ENCODE data around the gene GHR. TPM values are rescaled to one million over a fixed set of nuclear protein-coding genes. Genes with fewer than 3 reads are reported as not detected.

Gene GHR
- total and polyA plus RNA-seq, 2 of the 8 experiments (the other 6 are each of a cell fraction or from before 2014, with no cell fraction given), result 0.15 to 0.19 TPM

GRCh38 chr5:42640835-42641234 lies 217.6 kb downstream of the GHR start:
- H2BK15ac ChIP-seq (ENCODE audit: low read length), result no peak overlapping the region
- H3K79me2 ChIP-seq (ENCODE audit: control insufficient read depth in 1 of 2, insufficient read depth in 2 of 2, low read length in 2 of 2), result no peaks in the 10 kb centered on the region
- no peak overlapping the region for H3K14ac ChIP-seq (ENCODE audit: insufficient read length)
- H4K91ac ChIP-seq (replicated peaks; ENCODE audit: insufficient read length, low read length), result no peak overlapping the region
- H2BK20ac ChIP-seq (ENCODE audit: low read length), result no peak overlapping the region
- no peak overlapping the region for H3K18ac ChIP-seq (ENCODE audit: extremely low read depth, low read length)
- H3K56ac ChIP-seq (replicated peaks; ENCODE audit: insufficient read length, low read depth, low read length), result no peak overlapping the region
- H2BK5ac ChIP-seq (ENCODE audit: low read depth, low read length), result no peak overlapping the region
- no peak overlapping the region for H4K5ac ChIP-seq (ENCODE audit: insufficient read length, low read depth, low read length)
- ChIA-PET POLR2A (ENCODE audit: partially characterized antibody) (no interaction called here), CTCF (ENCODE audit: partially characterized antibody) (interaction anchor here (1.0 kb wide), 1 partner anchor 19 kb away, joined by 3 read pairs; no protein-coding TSS in a partner anchor)
- no peak overlapping the region for H2BK12ac ChIP-seq (ENCODE audit: low read depth, low read length)
- no peaks in the 10 kb centered on the region for H3K4me1 ChIP-seq (replicated peaks in 1 of 4; ENCODE audit: control insufficient read depth in 3 of 4, insufficient read depth in 4 of 4, low read length in 3 of 4)
- no peaks in the 10 kb centered on the region for H3K36me3 ChIP-seq (ENCODE audit: control insufficient read depth in 2 of 4, insufficient read depth in 4 of 4, low read length in 3 of 4)
- H3K23ac ChIP-seq (ENCODE audit: insufficient read length), result no peak overlapping the region
- DNase-seq (ENCODE audit: low read depth in 1 of 2, low spot score in 2 of 2) (no peak), FAIRE-seq (no peak)
- no peak overlapping the region for H4K8ac ChIP-seq (ENCODE audit: extremely low read depth, insufficient read depth, low read length)
- no peaks in the 10 kb centered on the region for H3K27me3 ChIP-seq (replicated peaks in 1 of 4; ENCODE audit: control insufficient read depth in 3 of 4, extremely low read depth in 1 of 4, insufficient read depth in 3 of 4, low read length in 3 of 4)
- no peak overlapping the region for H2BK120ac ChIP-seq (replicated peaks; ENCODE audit: low read depth, low read length)
- H3K4me2 ChIP-seq (ENCODE audit: insufficient read depth in 1 of 2, low read depth in 2 of 2, low read length in 2 of 2), result no peak overlapping the region
- H3K79me1 ChIP-seq (ENCODE audit: low read depth, low read length), result no peaks in the 10 kb centered on the region
- H3K27ac ChIP-seq (ENCODE audit: low read depth, low read length), result no peak overlapping the region
- no peak overlapping the region for H3K4me3 ChIP-seq (ENCODE audit: extremely low read depth in 1 of 4, insufficient read depth in 2 of 4, low read depth in 3 of 4, low read length in 4 of 4)
- 84% methylated on average over 2 of the region's 2 CpGs; no CpG with 5 or more reads in 1 of the 2 experiments for WGBS, 2 experiments (ENCODE audit: extremely low coverage in 1 of 2, insufficient coverage in 1 of 2, insufficient read length in 1 of 2, insufficient replicate concordance in 2 of 2, low coverage in 1 of 2, low lambda C conversion rate in 2 of 2, missing lambda C conversion rate in 1 of 2)
- no peak overlapping the region for H2AK5ac ChIP-seq (ENCODE audit: low read depth, low read length)
- no peaks in the 10 kb centered on the region for H4K20me1 ChIP-seq (replicated peaks in 1 of 2; ENCODE audit: control insufficient read depth in 1 of 2, insufficient read depth in 2 of 2, low read length in 2 of 2)
- no peaks in the 10 kb centered on the region for H3K23me2 ChIP-seq (ENCODE audit: low read depth, low read length)
- no peak overlapping the region for H3K9ac ChIP-seq (replicated peaks in 1 of 4; ENCODE audit: extremely low read depth in 1 of 4, low read depth in 3 of 4, low read length in 3 of 4)
- no peak overlapping the region for H3K4ac ChIP-seq (replicated peaks; ENCODE audit: insufficient read length, low read depth, low read length)
- no peak overlapping the region for H2AFZ ChIP-seq (ENCODE audit: low read length)
- H3K9me3 ChIP-seq (ENCODE audit: insufficient read depth in 2 of 2, low read depth in 1 of 2, low read length in 1 of 2), result no peaks in the 10 kb centered on the region
- TF ChIP-seq SP2 (IDR thresholded peaks at IDR 0.05; ENCODE audit: low read length) (no peak), CBX8 (IDR thresholded peaks at IDR 0.05; ENCODE audit: borderline replicate concordance, low read depth, low read length) (no peak), RNF2 (IDR thresholded peaks at IDR 0.05; ENCODE audit: borderline replicate concordance, low read depth, low read length, missing control alignments, poor library complexity, severe bottlenecking) (no peak), CHD2 (IDR thresholded peaks at IDR 0.05; ENCODE audit: low read length) (no peak), CREB1 (IDR thresholded peaks at IDR 0.05) (no peak), POLR2AphosphoS5 (IDR thresholded peaks at IDR 0.05; ENCODE audit: low read depth, low read length) (no peak), SIN3A (conservative IDR thresholded peaks at IDR 0.05 in 1 of 2, IDR thresholded peaks at IDR 0.05 in 1 of 2; ENCODE audit: low read depth in 1 of 2, low read length in 2 of 2) (no peak), ATF3 (IDR thresholded peaks at IDR 0.05; ENCODE audit: insufficient read depth, low read depth, low read length) (no peak), RFX5 (IDR thresholded peaks at IDR 0.05; ENCODE audit: borderline replicate concordance, low read depth, low read length) (no peak), RBBP5 (IDR thresholded peaks at IDR 0.05; ENCODE audit: borderline replicate concordance, low read depth, low read length) (no peak), E2F6 (IDR thresholded peaks at IDR 0.05) (no peak), BCL11A (IDR thresholded peaks at IDR 0.05; ENCODE audit: low read depth in 2 of 2, low read length in 2 of 2) (no peak), NANOG (IDR thresholded peaks at IDR 0.05; ENCODE audit: insufficient read depth, low read depth, low read length, poor library complexity, severe bottlenecking) (no peak)

All from H1 (cell line).